GM12878 (cell line): ENCODE data around the gene AKT1S1.

Source experiments
- CTCF ChIP-seq, 3 experiments: IDR thresholded peaks in 2 of 3; conservative IDR thresholded peaks in 1 of 3; 2 replicates each; pipeline ENCODE4 v1.5.1; 2011; ENCODE audit warnings: low read depth in 3 of 3, low read length in 3 of 3, mild to moderate bottlenecking in 3 of 3, control low read depth in 2 of 3, moderate library complexity in 2 of 3, inconsistent platforms in 1 of 3, mixed read lengths in 1 of 3; ENCODE audit not compliant: control insufficient read depth in 2 of 3, insufficient read depth in 1 of 3; ENCODE audit errors: extremely low read depth in 1 of 3
- EP300 ChIP-seq, 2 experiments: fragments of 150-350 bp in 1 of 2; IDR thresholded peaks; 2 replicates each; pipeline ENCODE4 v1.6.1; 2011 to 2012; ENCODE audit warnings: low read depth in 2 of 2, low read length in 2 of 2, borderline replicate concordance in 1 of 2, improper control_type of control experiment in 1 of 2, inconsistent platforms in 1 of 2; ENCODE audit not compliant: control insufficient read depth in 1 of 2
- EZH2 ChIP-seq: IDR thresholded peaks from 2 replicates; pipeline ENCODE4 v1.6.1; 2012; ENCODE audit warnings: low read depth, mild to moderate bottlenecking, control low read depth, inconsistent platforms, low read length, borderline replicate concordance; ENCODE audit not compliant: control insufficient read depth
- NFYB ChIP-seq: IDR thresholded peaks from 2 replicates; pipeline ENCODE4 v1.6.1; 2011; ENCODE audit warnings: low read depth, mild to moderate bottlenecking, low read length, improper control_type of control experiment, moderate library complexity; ENCODE audit not compliant: insufficient read depth
- SRF ChIP-seq, 2 experiments: IDR thresholded peaks; 2 replicates each; pipeline ENCODE4 v1.6.1; 2011; ENCODE audit warnings: low read depth in 2 of 2, low read length in 2 of 2, mild to moderate bottlenecking in 1 of 2, moderate library complexity in 1 of 2
- TCF7 ChIP-seq: IDR thresholded peaks from 2 replicates; pipeline ENCODE4 v1.6.1; 2014; ENCODE audit warnings: antibody characterized with exemption, borderline replicate concordance

GRCh38 chr19:49910179-49910578, 33.0 kb upstream of the AKT1S1 start:
- TF ChIP-seq NFYB, result no peak
- no peak for TF ChIP-seq EZH2
- TF ChIP-seq TCF7, result no peak
- no peak for TF ChIP-seq CTCF (IDR thresholded peaks at IDR 0.05 in 2 of 3, conservative IDR thresholded peaks at IDR 0.05 in 1 of 3; ENCODE audit: control insufficient read depth in 2 of 3, extremely low read depth in 1 of 3, insufficient read depth in 1 of 3, low read depth in 3 of 3, low read length in 3 of 3)
- TF ChIP-seq EP300 (IDR thresholded peaks at IDR 0.05; ENCODE audit: borderline replicate concordance in 1 of 2, control insufficient read depth in 1 of 2, low read depth in 2 of 2, low read length in 2 of 2), result no peak
- TF ChIP-seq SRF (IDR thresholded peaks at IDR 0.05; ENCODE audit: low read depth in 2 of 2, low read length in 2 of 2), result no peak
